22Rv1 (cell line): ENCODE data around the gene COMMD3.
A peak's percentile ranks its signal among the peaks of the same experiment; 100 is the strongest.

Experiments
- H3K27ac ChIP-seq: fragments of 450-650 bp; 2 replicates; pipeline ENCODE4 v1.5.1; 2017
- ZFX ChIP-seq: fragments of 450-650 bp; IDR thresholded peaks from 2 replicates; pipeline ENCODE4 v1.6.1; 2017; ENCODE audit warnings: antibody characterized with exemption, borderline replicate concordance
- TF ChIP-seq, protein P1 (sequence below): fragments of 450-650 bp; IDR thresholded peaks from 2 replicates; pipeline ENCODE4 v1.5.1; 2017; ENCODE audit warnings: mild to moderate bottlenecking

COMMD3 gene

DNA sequence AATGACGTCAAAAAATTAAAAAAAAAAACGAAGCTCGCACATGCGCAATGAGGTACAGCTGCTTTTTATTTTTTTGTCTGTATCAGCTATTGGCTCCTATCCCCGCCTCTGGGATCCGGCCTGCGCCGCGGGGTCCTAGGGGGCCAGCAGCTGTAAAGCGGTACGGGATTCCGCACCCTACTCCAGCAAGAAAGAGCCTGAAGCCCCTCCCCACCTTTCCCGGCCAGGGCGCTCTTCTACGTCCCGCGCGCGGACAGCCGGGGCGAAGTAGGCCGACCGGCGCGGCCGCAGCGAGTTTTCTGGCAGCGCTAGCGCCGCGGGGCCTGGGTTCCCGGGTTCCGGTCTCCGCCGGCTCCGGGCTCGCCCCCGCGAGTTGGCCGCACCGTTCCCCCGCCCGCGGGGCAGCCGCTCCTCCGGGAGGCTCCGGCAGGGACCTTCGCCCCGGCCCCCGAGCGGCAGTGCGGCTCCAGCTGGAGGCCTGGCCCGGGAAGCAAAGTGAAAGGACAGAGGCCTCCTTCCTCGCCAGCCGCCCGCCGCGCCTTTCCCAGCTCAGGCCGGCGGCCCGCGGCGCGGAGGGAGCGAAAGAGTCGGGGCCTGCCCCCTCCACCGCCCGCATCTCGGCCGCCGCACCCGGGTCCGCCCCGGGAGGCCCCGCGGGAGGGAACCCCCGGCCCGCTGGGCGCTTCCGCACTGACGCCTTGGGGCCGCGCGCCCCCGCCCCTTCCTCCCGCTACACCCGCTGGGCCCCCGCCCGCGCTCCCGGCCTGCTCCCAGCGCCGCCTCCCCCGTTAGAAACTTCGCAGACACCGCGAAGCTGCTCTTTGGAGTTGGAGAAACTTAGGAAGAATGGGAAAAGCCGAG, 24.4 kb downstream of the COMMD3 start:
- H3K27ac ChIP-seq, result peak overlapping the region; percentile 74

DNA sequence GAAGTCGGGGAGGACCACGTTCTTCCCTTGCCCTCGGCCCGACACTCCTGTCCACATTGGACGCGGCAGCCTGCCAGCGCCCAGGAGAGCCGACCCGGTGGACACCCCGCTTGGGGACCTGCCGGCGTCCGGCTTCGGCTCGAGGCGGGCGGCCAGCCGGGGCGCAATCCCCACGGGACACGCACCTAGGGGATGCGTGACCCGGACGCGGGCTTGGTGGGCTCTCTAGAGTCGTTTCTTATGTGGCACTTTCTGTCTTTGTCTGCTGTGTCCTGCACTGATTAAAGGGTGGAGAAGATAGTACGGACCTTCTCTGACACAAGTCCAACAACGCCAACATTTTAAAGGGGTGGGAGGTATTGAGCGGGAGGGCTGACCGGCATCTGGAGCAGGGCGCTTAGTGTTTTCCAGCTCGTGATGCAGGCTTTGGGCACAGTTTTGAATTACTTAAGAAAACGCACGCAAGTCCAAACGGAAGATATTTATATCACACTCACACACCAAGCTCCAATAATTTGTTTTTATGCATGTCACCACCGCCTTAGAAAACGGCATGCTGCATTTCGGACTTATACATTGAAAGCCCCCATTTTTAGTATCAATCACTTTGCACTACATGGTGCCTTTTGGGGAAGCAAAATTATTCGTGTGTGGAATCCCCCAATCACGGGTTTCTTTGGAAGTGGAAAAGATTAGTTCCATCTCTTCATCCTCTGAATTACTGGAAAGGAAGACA, 25.2 kb downstream of the COMMD3 start:
- TF ChIP-seq ZFX, result no peak
- TF ChIP-seq, protein P1, sequence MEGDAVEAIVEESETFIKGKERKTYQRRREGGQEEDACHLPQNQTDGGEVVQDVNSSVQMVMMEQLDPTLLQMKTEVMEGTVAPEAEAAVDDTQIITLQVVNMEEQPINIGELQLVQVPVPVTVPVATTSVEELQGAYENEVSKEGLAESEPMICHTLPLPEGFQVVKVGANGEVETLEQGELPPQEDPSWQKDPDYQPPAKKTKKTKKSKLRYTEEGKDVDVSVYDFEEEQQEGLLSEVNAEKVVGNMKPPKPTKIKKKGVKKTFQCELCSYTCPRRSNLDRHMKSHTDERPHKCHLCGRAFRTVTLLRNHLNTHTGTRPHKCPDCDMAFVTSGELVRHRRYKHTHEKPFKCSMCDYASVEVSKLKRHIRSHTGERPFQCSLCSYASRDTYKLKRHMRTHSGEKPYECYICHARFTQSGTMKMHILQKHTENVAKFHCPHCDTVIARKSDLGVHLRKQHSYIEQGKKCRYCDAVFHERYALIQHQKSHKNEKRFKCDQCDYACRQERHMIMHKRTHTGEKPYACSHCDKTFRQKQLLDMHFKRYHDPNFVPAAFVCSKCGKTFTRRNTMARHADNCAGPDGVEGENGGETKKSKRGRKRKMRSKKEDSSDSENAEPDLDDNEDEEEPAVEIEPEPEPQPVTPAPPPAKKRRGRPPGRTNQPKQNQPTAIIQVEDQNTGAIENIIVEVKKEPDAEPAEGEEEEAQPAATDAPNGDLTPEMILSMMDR, result no peak
- H3K27ac ChIP-seq, result peak overlapping the region; percentile 74

More for the DNA sequence above, 24.4 kb downstream of the COMMD3 start:
- peak; percentile 87; the same call in 1 of the 2 replicates for TF ChIP-seq ZFX
- TF ChIP-seq, protein P1, result no peak

DNA sequence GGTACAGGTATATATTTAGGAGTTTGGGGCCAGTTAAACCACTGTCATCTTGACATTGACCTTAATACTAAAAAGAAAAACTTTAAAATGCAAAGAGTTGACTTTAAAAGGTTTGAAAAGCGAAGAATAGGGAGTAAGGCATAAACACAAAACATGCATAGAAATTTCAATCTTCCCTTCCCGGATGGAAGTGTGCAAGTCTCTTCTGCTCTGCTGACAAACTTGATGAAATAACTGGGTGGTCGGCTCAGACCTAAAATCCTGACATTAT, 25.7 kb downstream of the COMMD3 start:
- H3K27ac ChIP-seq, result no peak overlapping the region
- TF ChIP-seq ZFX, result no peak
- TF ChIP-seq, protein P1, result no peak

DNA sequence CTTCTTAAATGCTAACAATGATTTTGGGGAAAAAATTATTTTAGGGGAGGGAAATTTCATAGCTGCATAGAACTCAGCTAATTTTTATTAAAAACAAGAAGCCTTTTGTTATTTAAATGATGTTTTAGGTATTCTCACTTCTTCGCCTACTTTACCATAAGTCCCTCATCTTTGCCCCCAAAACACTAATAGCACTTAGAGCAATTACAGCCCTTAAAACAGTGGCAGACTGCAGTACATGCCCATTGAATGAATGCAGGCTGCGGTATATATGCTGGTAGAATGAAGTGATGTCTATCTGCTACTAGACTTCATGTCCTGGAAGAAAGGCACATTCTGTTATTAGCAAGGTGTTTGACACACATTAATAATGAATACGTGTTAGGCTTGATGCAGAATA, 26.2 kb downstream of the COMMD3 start:
- H3K27ac ChIP-seq, result no peak overlapping the region

DNA sequence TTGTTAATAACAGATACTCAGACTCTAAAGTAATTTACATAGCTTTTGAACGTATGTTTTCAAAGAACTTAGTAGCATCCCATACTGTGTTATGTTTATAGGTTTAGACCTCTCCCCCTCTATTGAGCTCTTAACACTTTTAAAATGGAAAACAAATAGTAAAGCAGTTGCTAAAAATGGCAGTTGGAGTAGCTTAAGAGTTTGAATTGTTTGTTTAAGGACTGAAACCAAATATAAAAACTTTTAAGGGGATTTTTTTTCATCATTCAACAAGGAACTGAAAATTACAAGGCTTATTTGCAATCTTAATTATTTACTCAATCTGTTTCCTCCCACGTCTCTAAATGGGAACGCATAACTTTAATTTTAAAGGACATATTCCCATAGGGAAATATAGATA, 27.5 kb downstream of the COMMD3 start:
- no peak overlapping the region for H3K27ac ChIP-seq
- no peak for TF ChIP-seq ZFX
- TF ChIP-seq, protein P1, result no peak

More for the DNA sequence above, 26.2 kb downstream of the COMMD3 start:
- TF ChIP-seq ZFX, result no peak
- TF ChIP-seq, protein P1, result no peak

DNA sequence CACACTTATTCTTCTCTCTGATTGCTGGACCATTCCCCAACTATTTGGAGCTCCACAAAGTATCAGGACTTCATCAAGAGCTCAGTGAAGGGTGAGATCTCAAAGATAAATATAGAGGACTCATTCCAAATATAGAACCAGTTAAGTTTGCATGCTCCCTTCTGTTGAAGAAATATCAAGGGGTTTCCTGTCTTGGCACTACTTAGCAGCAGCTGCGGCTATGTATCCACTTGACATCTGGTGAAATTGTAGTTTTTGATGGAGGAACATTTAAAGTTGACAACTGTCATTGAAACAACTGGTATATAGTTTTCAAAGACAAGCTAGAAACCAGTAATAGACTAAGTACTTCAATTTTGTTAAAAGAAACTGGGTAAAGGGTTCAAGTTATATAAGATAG, 28.1 kb downstream of the COMMD3 start:
- no peak overlapping the region for H3K27ac ChIP-seq
- TF ChIP-seq ZFX, result no peak
- TF ChIP-seq, protein P1, result no peak

DNA sequence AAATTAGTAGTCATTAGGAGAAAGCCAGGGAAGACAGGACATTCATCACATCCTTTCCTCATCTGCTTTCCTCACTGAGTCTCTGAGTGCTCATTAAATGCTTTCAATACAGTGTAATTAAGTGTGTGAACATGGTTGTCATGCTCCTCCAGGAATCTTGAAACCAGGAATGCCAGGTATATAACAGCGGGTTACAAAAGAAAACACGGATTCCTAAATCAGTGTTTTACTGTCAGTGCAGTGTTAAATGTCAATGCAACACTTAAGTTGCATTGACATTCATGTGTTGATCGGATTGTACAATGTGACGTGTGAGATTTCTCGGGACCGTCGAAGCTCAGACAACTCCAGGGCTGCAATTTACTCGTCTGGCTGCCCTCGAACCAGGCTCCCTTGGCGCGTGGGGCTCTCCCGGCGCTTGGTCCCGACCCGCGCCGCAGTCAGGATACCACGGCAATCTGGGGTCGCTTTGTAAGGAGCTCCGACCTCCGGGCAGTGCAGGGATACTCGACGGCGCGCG, 28.7 kb downstream of the COMMD3 start:
- TF ChIP-seq ZFX, result no peak
- TF ChIP-seq, protein P1, result no peak
- H3K27ac ChIP-seq, result no peak overlapping the region
